Breast epithelium (tissue), 4 donors: ENCODE data around the gene RNU1-2. TPM values are rescaled to one million over a fixed set of nuclear protein-coding genes. Genes with fewer than 3 reads are reported as not detected.
A peak's percentile ranks its signal among the peaks of the same experiment; 100 is the strongest.
"Not testable (repeated sequence)": the region's sequence is repeated elsewhere in the genome, so short reads cannot be mapped to it uniquely, and the experiment has no call there.

Experiments
- DNase-seq, 2 donors: peaks; one replicate each; pipeline ENCODE4 v3.0.0-alpha.2; 2019; ENCODE audit warnings: low spot score in 2 of 2
- H3K27ac ChIP-seq, 2 donors: fragments of 200-600 bp; sonication (generic) in 1 of 2; one replicate each; pipeline ENCODE4 v1.5.1; 2016 to 2019; ENCODE audit warnings: mild to moderate bottlenecking in 1 of 2
- H3K27me3 ChIP-seq, 2 donors: fragments of 200-600 bp; sonication (generic) in 1 of 2; one replicate each; pipeline versions ENCODE4 v1.5.1 to v1.6.0; 2017 to 2019; ENCODE audit warnings: control low read depth in 1 of 2, mild to moderate bottlenecking in 1 of 2
- H3K36me3 ChIP-seq: fragments of 200-600 bp; one replicate; pipeline ENCODE4 v1.5.1; 2019
- H3K4me1 ChIP-seq, 2 donors: fragments of 200-600 bp; sonication (generic); one replicate each; pipeline ENCODE4 v1.5.1; 2016 to 2019; ENCODE audit warnings: control low read depth in 1 of 2
- H3K4me3 ChIP-seq, 3 donors: fragments of 200-600 bp; sonication (generic); 1 replicate in 2 of 3; 2 replicates in 1 of 3; pipeline ENCODE4 v1.5.1; 2016 to 2019; ENCODE audit warnings: mild to moderate bottlenecking in 3 of 3, moderate library complexity in 2 of 3
- H3K9me3 ChIP-seq, 2 donors: fragments of 200-600 bp; sonication (generic) in 1 of 2; one replicate each; pipeline ENCODE4 v1.5.1; 2016 to 2019; ENCODE audit warnings: control low read depth in 1 of 2
- CTCF ChIP-seq, 3 donors: fragments of 450-650 bp; IDR thresholded peaks; one replicate each; pipeline ENCODE4 v1.5.1; 2016 to 2017; ENCODE audit warnings: antibody characterized with exemption in 3 of 3, mild to moderate bottlenecking in 3 of 3, moderate library complexity in 3 of 3
- POLR2A ChIP-seq: fragments of 450-650 bp; IDR thresholded peaks from one replicate; pipeline ENCODE4 v1.6.1; 2016; ENCODE audit warnings: antibody characterized with exemption, mild to moderate bottlenecking, moderate library complexity
- POLR2AphosphoS5 ChIP-seq, 3 donors: sonication (generic); formaldehyde crosslinking; IDR thresholded peaks; one replicate each; pipeline ENCODE4 v1.6.1; 2017; ENCODE audit warnings: antibody characterized with exemption in 3 of 3
- intact Hi-C: fragments of 100-400 bp; cut with DNase I; formaldehyde crosslinking; loops from one replicate; pipeline ENCODE4 v1.15.1; 2023; ENCODE audit warnings: low total_unique reads
- total RNA-seq, 3 donors: library from RNA; depleted of rRNA; stranded (reverse); fragments of >200 nt; gene quantifications; one replicate each; pipeline ENCODE4 v1.1.0, GENCODE V29; 2016

The RNU1-2 gene
- total RNA-seq, 3 donors from 2014 or later: under 0.01 TPM

GRCh38 chr1:16900751-16901150, 5.0 kb downstream of the RNU1-2 start:
- intact Hi-C loops: no loop called here

GRCh38 chr1:16901371-16901770, 5.6 kb downstream of the RNU1-2 start:
- intact Hi-C loops, DNase-seq, H3K4me3 ChIP-seq, H3K36me3 ChIP-seq, H3K4me1 ChIP-seq, H3K27me3 ChIP-seq, H3K27ac ChIP-seq, H3K9me3 ChIP-seq: not testable (repeated sequence)

More at GRCh38 chr1:16900751-16901150, 5.0 kb downstream of the RNU1-2 start:
- Histone ChIP-seq H3K4me3 (no peak overlapping the region), H3K36me3 (no peaks in the 10 kb centered on the region), H3K27me3 (no peaks in the 10 kb centered on the region), H3K4me1 (no peaks in the 10 kb centered on the region), H3K27ac (no peak overlapping the region), H3K9me3 (peaks cover 0 to 3% of the 10 kb centered on the region in 2 donors)
- no peak for DNase-seq
- TF ChIP-seq POLR2A (no peak), POLR2AphosphoS5 (IDR thresholded peaks at IDR 0.05) (no peak), CTCF (IDR thresholded peaks at IDR 0.05) (no peak)

- no peak for TF ChIP-seq POLR2AphosphoS5 (IDR thresholded peaks at IDR 0.05)
- no peak for TF ChIP-seq POLR2A
- no peak for TF ChIP-seq CTCF (IDR thresholded peaks at IDR 0.05)
- Histone ChIP-seq H3K9me3 (peaks cover 4 to 11% of the 10 kb centered on the region in 2 donors), H3K27ac (peak overlapping the region; percentile 96 to 99), H3K36me3 (no peaks in the 10 kb centered on the region), H3K27me3 (no peaks in the 10 kb centered on the region), H3K4me1 (no peaks in the 10 kb centered on the region), H3K4me3 (no peak overlapping the region)
- intact Hi-C loops: no loop called here
- DNase-seq: no peak
Measured at GRCh38 chr1:16903054-16903453, 7.3 kb downstream of the RNU1-2 start.

- intact Hi-C loops: no loop called here
- TF ChIP-seq POLR2AphosphoS5 (IDR thresholded peaks at IDR 0.05) (no peak), CTCF (IDR thresholded peaks at IDR 0.05) (no peak), POLR2A (no peak)
- no peak for DNase-seq
- peak overlapping the region; percentile 96 to 99 for H3K27ac ChIP-seq
- H3K4me1 ChIP-seq: no peaks in the 10 kb centered on the region
- peaks cover 4 to 11% of the 10 kb centered on the region in 2 donors for H3K9me3 ChIP-seq
- H3K27me3 ChIP-seq: no peaks in the 10 kb centered on the region
- no peaks in the 10 kb centered on the region for H3K36me3 ChIP-seq
- peak overlapping the region; percentile 42 to 75 (median 64) for H3K4me3 ChIP-seq
Measured at GRCh38 chr1:16903458-16903796, 7.6 kb downstream of the RNU1-2 start.

DNA sequence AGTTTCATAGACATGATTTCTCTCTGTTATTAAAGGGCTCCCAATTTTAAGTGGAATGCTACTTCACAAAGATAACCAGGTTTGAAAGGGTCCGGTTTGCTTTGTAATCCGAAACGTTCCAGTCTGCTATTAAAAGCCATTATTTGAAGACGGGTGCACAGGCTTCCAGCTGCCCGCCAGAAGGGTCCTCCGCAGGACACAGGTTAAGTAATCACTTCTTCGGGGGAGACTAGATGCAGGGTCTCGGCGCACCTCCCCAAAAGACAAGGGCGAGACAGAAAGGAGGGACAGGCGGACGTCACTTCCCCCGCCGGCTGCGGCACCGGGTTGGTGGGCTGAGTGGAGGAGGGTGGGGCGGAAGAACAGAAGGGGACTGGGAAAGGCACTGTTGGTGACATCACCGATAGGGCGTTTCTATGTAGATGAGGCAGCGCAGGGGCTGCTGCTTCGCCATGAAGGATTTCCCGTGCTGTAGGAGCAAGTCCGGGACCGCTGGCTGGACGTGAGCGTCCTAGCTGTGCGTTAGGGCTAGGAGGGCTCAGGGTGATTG, 8.9 kb downstream of the RNU1-2 start:
- Histone ChIP-seq H3K27ac (peak overlapping the region; percentile 96 to 99), H3K36me3 (no peaks in the 10 kb centered on the region), H3K27me3 (no peaks in the 10 kb centered on the region), H3K9me3 (peaks cover 4 to 11% of the 10 kb centered on the region in 2 donors), H3K4me3 (peak overlapping the region; percentile 42 to 75 (median 64)), H3K4me1 (no peaks in the 10 kb centered on the region)
- peak in 1 of 3 donors; percentile 96 for TF ChIP-seq POLR2AphosphoS5 (IDR thresholded peaks at IDR 0.05)
- TF ChIP-seq CTCF (IDR thresholded peaks at IDR 0.05): no peak
- TF ChIP-seq POLR2A: peak; percentile 13
- intact Hi-C loops: no loop called here
- DNase-seq: peak; percentile 99 to 100
